ENCODE measurements around the gene HTR2A.

DNA sequence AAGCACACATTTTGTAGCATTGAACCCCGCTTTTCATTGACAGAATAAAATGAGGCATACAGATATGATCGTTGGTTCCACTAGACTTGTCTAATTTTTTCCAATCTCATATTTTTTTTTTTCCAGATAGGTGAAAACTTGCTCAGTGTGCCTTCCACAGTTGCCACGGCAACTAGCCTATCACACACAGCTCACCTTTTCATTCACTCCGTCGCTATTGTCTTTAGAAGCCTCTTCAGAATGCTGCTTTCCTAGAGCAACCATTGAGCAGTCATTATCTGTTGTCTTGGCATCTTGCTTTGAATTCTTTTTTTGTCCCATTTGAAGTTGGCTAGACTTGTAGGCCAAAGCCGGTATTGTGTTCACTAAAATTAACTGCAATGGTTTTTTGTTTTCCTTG lies 62.2 kb downstream of the HTR2A start:
- TF ChIP-seq, protein P1, sequence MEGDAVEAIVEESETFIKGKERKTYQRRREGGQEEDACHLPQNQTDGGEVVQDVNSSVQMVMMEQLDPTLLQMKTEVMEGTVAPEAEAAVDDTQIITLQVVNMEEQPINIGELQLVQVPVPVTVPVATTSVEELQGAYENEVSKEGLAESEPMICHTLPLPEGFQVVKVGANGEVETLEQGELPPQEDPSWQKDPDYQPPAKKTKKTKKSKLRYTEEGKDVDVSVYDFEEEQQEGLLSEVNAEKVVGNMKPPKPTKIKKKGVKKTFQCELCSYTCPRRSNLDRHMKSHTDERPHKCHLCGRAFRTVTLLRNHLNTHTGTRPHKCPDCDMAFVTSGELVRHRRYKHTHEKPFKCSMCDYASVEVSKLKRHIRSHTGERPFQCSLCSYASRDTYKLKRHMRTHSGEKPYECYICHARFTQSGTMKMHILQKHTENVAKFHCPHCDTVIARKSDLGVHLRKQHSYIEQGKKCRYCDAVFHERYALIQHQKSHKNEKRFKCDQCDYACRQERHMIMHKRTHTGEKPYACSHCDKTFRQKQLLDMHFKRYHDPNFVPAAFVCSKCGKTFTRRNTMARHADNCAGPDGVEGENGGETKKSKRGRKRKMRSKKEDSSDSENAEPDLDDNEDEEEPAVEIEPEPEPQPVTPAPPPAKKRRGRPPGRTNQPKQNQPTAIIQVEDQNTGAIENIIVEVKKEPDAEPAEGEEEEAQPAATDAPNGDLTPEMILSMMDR (IDR thresholded peaks at IDR 0.05) = no peak
- no peak for TF ChIP-seq JUN (CRISPR knock-in tag; IDR thresholded peaks at IDR 0.05)
- no peak for TF ChIP-seq NFYB (CRISPR knock-in tag; conservative IDR thresholded peaks at IDR 0.05; ENCODE audit: low read depth)
- TF ChIP-seq ZNF263 (CRISPR knock-in tag; IDR thresholded peaks at IDR 0.05; ENCODE audit: low read depth) = no peak
- no peak for TF ChIP-seq ZNF317 (CRISPR knock-in tag; IDR thresholded peaks at IDR 0.05; ENCODE audit: borderline replicate concordance, low read depth)
- no peak for TF ChIP-seq TP53 (CRISPR knock-in tag; IDR thresholded peaks at IDR 0.05)
- TF ChIP-seq, protein P2, sequence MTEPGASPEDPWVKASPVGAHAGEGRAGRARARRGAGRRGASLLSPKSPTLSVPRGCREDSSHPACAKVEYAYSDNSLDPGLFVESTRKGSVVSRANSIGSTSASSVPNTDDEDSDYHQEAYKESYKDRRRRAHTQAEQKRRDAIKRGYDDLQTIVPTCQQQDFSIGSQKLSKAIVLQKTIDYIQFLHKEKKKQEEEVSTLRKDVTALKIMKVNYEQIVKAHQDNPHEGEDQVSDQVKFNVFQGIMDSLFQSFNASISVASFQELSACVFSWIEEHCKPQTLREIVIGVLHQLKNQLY (CRISPR knock-in tag; IDR thresholded peaks at IDR 0.05) = no peak
- no peak for TF ChIP-seq ZNF423 (CRISPR knock-in tag; IDR thresholded peaks at IDR 0.05)
- no peak for TF ChIP-seq MYBL2 (CRISPR knock-in tag; IDR thresholded peaks at IDR 0.05)
- TF ChIP-seq, protein P3, sequence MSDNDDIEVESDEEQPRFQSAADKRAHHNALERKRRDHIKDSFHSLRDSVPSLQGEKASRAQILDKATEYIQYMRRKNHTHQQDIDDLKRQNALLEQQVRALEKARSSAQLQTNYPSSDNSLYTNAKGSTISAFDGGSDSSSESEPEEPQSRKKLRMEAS (CRISPR knock-in tag; IDR thresholded peaks at IDR 0.05) = no peak
- TF ChIP-seq, protein P4, sequence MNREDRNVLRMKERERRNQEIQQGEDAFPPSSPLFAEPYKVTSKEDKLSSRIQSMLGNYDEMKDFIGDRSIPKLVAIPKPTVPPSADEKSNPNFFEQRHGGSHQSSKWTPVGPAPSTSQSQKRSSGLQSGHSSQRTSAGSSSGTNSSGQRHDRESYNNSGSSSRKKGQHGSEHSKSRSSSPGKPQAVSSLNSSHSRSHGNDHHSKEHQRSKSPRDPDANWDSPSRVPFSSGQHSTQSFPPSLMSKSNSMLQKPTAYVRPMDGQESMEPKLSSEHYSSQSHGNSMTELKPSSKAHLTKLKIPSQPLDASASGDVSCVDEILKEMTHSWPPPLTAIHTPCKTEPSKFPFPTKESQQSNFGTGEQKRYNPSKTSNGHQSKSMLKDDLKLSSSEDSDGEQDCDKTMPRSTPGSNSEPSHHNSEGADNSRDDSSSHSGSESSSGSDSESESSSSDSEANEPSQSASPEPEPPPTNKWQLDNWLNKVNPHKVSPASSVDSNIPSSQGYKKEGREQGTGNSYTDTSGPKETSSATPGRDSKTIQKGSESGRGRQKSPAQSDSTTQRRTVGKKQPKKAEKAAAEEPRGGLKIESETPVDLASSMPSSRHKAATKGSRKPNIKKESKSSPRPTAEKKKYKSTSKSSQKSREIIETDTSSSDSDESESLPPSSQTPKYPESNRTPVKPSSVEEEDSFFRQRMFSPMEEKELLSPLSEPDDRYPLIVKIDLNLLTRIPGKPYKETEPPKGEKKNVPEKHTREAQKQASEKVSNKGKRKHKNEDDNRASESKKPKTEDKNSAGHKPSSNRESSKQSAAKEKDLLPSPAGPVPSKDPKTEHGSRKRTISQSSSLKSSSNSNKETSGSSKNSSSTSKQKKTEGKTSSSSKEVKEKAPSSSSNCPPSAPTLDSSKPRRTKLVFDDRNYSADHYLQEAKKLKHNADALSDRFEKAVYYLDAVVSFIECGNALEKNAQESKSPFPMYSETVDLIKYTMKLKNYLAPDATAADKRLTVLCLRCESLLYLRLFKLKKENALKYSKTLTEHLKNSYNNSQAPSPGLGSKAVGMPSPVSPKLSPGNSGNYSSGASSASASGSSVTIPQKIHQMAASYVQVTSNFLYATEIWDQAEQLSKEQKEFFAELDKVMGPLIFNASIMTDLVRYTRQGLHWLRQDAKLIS (CRISPR knock-in tag; IDR thresholded peaks at IDR 0.05; ENCODE audit: borderline replicate concordance) = no peak
- TF ChIP-seq STAT6 (CRISPR knock-in tag; conservative IDR thresholded peaks at IDR 0.05; ENCODE audit: low read depth) = no peak
- no peak for TF ChIP-seq ESRRA (CRISPR knock-in tag; IDR thresholded peaks at IDR 0.05; ENCODE audit: borderline replicate concordance)

Measured in WTC11 (cell line).